Gastroesophageal sphincter (tissue), 3 donors: ENCODE data around the gene CDHR5.

Experiments used
- CTCF ChIP-seq, 4 experiments: fragments of 200-600 bp in 2 of 4; fragments of 450-650 bp in 2 of 4; sonication (generic) in 1 of 4; IDR thresholded peaks; one replicate each; pipeline ENCODE4 v1.5.1; 2017 to 2019; ENCODE audit warnings: antibody characterized with exemption in 4 of 4, mild to moderate bottlenecking in 2 of 4, moderate library complexity in 2 of 4
- EP300 ChIP-seq: sonication (generic); formaldehyde crosslinking; IDR thresholded peaks from one replicate; pipeline ENCODE4 v1.6.1; 2017; ENCODE audit warnings: antibody characterized with exemption, mild to moderate bottlenecking
- POLR2AphosphoS5 ChIP-seq: sonication (generic); formaldehyde crosslinking; IDR thresholded peaks from one replicate; pipeline ENCODE4 v1.6.1; 2017; ENCODE audit warnings: antibody characterized with exemption

GRCh38 chr11:568306-569157 lies 56.2 kb downstream of the CDHR5 start:
- TF ChIP-seq CTCF (IDR thresholded peaks at IDR 0.05) (peak in 1 of 4 experiments; percentile 3), EP300 (no peak), POLR2AphosphoS5 (no peak)
